OCI-LY7 (cell line): ENCODE measurements around the gene MKI67.

Source experiments
- CTCF ChIP-seq: fragments of 200-600 bp; sonication (generic); conservative IDR thresholded peaks from 2 replicates; pipeline ENCODE4 v1.5.1; 2014; ENCODE audit warnings: mild to moderate bottlenecking, antibody characterized with exemption, low read length, moderate library complexity, mixed read lengths
- EZH2phosphoT487 ChIP-seq: fragments of 200-600 bp; sonication (generic); IDR thresholded peaks from 2 replicates; pipeline ENCODE4 v1.6.1; 2018; ENCODE audit warnings: low read depth, borderline replicate concordance, mild to moderate bottlenecking, mixed run types, antibody characterized with exemption, low read length, moderate library complexity, mixed read lengths

GRCh38 chr10:128156999-128157755 lies 31.0 kb upstream of the MKI67 start:
- TF ChIP-seq CTCF (no peak), EZH2phosphoT487 (no peak)
